Fibroblast of skin of left quadriceps (primary cell): Measurements from ENCODE around the gene GLI3.

Experiments used
- DNase-seq, 2 experiments: peaks; one replicate each; pipeline ENCODE4 v3.0.0-alpha.2; 2013; ENCODE audit warnings: low read depth in 2 of 2

GLI3 gene

GRCh38 chr7:41972270-41972669 is 264.7 kb downstream of the GLI3 start:
- DNase-seq, result no peak

DNA sequence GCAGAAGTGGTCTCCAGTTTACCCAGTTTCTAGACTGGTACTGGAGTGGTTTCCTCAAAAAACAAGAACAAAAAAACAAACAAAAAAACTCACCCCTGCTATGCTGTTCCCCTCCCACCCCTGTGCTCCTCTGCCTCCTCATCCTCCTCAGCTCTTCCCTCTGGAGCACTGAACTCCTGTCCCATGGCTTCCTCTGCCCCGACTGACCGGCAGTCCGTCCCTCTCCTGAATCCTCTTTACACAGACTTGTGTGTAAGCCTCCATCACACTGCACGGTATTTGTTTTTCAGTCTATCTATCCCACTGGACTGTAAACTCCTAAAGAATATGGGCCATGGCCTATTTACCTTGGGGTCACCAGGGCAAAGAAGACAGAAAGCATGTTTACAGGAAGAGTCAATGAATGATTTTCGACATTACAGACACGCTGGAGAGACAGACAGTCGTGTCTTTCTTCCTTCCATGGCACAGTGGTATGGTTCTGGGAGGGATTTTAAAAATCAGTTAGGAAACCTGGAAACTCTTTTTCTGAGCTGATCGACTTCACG is 265.3 kb downstream of the GLI3 start:
- DNase-seq, result no peak

DNA sequence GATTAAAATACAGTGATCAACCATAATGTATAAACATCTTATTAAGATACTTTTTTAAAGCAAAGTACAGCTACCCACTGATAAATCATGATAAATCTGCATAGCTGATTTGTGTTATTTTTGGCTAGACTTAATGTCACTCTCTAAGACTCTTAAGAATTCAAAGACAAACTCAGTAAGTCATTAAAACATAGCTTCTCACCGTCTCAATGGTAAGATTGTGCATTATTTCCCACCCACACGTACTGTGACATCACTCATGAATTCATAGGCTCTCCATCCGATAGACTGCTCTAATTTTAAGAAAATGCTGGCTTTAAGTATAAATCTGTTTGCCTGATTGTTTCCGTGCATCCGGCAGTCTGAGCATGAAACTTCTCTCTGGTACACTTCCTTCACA is 266.1 kb downstream of the GLI3 start:
- no peak for DNase-seq

DNA sequence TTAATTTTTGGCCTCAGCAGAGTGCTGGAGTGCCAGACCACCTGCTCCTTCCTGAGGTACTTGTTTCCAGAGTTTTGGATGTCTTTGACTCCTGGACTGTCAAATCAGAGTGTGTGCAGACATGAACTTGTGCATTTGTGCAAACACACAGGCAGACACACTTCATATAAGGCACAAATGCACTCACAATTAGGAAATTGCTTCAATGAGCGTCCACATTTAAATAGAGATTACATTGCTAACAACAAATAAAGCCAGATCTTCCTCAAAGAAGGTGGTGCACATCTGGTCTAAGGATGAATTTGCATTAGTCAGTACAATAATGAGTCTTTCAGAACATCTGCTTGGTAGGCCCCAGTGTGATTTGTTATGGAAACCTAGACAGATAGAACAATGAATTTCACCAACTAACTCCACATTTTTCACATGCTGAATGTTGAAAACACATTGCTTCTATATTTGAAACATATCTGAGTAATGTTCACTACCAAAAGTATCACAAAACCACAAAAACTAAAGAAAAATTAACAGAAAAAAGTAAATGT is 267.4 kb downstream of the GLI3 start:
- peak in 1 of 2 experiments; percentile 32 for DNase-seq

GRCh38 chr7:41967156-41967555 is 269.9 kb downstream of the GLI3 start:
- DNase-seq, result peak in 1 of 2 experiments; percentile 52

DNA sequence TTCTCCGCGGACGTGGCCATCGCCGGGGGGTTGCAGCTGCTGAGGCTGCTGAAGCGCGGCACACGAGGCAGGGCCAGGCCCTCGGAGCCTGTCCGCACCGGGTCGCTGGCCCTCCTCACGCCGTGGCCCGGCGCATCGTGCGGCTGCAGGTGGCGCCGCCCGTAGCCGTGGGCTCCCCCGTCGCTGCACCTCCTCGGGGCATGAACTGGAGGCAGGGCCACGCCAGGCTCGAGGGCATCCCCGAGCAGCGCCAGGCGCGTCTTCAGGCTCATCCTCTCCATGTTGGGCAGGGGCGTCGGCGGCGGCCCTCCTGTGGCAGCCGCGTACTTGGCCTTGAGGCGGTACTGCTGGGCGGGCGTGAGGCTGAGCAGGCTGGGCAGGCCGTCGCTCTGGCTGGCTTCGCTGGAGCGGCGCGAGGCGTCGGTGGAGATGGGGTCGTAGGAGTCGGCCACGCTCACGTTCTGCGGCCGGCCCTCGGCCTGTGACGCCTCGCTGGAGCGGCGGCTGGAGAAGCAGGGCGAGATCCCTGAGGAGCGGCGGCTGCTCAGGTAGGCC is 271.0 kb downstream of the GLI3 start:
- DNase-seq, result no peak

GRCh38 chr7:41964849-41965745 is 271.9 kb downstream of the GLI3 start:
- no peak for DNase-seq

DNA sequence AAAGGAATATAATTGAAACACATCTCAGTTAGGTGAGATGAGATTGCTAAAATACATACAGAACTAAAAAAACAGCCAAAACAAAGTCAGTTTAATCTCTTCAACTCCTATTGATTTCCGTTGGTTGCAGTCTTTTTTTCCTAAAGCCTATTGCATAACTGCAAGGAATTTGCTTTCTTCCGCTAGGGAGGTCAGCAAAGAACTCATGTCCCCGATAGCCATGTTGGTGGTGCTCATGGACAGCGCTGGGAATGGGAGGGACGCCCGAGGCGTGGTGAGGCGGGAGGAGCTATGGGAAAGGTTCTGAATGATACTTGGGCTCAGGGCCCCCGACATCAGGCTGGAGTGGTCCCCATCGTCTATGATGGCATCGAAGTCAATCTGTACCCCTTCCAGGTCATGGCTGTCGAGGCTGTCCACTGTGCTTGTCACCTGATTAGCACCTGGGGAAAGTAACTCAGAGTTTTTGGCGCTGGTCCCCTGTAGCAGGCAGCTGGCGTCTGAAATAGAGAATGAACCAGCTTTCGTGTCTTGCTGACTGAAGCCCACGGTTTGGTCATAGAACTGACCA is 272.7 kb downstream of the GLI3 start:
- no peak for DNase-seq

DNA sequence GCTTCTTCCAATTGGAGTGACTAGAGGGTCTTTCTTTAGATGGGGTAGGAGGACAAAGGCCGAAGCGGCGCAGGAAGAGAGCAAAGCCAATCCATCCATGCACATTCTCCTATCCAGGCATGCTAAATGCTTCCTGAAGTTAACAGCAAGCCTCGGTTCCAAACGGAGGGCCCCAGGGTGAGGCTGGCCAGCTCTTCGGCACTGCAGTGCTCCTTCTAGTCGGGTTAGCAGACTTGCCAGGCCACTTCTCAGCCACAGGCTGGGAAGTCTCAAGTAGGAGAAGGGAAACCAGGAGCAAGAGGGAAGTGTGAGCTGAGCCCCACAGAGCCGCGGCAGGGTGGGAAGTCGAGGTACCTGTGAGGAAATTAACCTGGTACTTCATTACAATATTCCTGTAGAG is 280.3 kb downstream of the GLI3 start:
- no peak for DNase-seq

GRCh38 chr7:41955893-41956675 is 280.9 kb downstream of the GLI3 start:
- DNase-seq, result peak; percentile 98

- no peak for DNase-seq
Observed at GRCh38 chr7:41955451-41955850, 281.6 kb downstream of the GLI3 start.

DNA sequence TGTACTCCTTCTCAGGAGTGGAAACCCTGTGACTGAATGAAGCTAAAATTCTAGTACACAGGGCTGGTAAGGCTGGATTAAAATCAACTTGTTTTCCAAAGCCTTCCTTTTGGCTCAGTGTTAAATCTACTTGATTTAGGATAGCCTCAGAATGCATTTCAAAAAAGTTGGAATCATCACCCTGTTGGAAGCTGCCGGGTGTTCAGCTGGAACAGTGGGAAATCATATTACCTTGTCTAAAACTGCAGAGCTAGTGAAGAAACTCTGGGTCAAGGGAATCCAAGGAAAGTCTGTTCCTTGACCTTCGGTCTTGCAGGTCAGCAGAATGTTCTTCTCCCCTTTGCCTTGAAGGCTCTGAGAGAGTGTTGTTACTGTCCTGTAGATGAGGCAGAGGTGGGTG is 282.0 kb downstream of the GLI3 start:
- DNase-seq, result no peak

DNA sequence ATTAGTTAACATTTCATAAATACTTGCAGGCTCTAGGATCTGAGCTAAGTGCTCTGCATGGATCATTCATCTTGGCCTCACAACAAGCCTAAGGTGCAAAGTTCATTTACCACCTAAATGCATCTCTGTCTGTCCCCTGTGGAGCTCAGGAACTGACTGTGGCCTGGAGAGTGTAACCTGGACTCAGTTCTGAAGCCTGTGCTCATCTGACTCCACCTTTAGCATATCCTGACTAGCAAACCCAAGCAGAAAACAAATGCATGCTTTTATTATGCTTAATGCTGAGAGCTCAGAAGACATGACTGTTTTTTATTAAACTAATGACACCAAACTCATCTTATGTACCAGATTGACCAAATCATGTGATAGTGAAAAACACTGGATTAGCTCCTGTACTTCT is 288.5 kb downstream of the GLI3 start:
- no peak for DNase-seq

DNA sequence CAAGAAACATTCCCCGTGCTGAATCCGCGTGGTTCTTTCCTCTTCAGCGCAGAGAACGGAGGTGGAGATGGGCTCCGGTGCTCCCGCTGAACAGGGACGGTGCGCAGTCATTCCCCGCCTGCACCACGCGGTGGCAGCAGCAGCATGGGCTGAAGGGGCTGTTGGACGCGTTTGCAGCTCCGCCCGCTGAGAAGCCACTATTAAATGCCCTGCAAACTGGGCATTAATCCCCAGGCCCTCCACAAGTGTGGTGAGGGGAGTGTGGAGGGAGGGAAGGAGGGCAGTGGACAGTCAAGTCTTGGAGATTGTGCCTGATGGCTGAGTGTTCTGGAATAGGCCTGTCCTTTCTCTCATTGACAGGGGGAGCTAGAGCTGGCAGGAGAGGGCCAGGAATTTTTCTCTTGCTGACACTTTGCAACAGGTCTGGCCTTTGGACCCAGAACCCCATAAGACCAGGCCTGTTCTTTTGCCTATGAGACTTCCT is 293.9 kb downstream of the GLI3 start:
- DNase-seq, result peak; percentile 48 to 52

DNA sequence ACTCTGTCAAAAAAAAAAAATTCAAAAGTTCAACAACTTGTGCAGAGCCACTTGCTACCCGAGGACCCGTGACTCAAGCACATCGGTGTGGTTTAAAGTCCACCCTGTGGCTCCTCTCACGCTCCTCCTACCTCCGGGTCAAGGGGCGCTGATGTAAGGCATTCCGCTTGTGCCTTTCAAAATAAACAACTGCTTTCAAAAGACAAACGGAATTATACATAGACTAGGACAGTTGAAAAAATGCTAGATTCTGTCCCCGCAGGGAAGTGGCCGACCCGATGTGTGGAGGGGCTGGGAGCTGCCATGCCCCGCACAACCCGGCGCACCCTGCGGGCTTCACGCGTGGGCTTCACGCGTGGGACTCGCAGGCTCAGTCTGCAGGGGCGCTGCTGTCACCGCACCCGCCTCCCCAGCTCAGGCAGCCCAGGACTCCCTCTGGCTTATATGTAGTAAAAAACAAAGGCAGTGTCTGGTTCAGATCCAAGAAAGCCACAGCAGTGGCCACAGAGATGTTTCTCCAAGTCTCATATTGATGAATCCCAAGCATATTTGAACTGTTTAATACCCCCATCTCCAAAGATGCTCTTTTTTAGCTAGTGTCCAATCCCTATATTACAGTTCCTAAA is 294.4 kb downstream of the GLI3 start:
- no peak for DNase-seq

DNA sequence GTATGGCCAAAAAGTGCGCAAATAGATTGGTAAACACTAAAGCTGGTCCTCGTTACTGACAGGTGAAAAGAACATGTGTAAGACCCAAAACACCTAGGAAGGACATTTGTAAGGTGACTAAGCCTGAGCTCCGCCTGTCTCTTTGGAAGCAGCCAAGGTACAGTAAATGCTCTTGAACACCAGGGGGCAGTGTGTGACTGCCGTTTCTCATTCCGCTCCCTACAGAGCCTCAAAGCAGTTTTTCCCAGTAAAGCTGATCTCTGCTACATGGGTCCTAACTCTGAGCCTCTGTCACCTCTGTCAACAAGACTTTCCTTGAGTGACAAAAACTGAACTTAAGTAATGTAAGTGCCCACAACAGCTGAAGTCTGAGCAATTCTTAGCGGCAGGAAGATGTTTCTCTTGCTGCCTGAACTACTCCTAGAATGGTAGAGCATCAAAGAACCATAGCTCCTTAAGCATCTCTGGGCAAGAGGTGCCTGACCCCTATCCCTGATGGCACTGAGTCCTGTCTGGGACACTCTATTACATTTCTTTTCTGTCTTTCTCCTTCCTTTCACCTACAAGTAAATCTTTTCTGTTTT is 296.2 kb downstream of the GLI3 start:
- DNase-seq, result peak; percentile 54 to 59

GRCh38 chr7:41938371-41938770 is 298.6 kb downstream of the GLI3 start:
- no peak for DNase-seq

GRCh38 chr7:41933427-41933826 is 303.6 kb downstream of the GLI3 start:
- no peak for DNase-seq

DNA sequence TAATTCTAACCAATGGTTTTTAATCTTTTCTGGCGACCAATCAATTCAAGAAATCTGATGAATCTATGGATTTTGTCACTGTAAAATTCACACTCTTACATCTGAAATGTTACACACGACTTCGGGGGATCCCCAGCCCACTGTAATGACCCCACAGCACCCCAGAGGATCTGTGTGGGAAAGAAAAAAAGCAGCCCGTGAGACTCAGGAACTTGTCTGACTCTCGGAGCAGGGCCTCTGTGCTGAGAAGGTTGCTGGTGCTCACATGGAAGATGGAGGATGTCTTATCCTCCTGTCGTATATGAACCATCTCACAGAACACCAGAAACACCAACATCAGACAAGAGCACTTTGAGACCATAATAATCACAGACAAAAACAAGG is 305.8 kb downstream of the GLI3 start:
- no peak for DNase-seq

DNA sequence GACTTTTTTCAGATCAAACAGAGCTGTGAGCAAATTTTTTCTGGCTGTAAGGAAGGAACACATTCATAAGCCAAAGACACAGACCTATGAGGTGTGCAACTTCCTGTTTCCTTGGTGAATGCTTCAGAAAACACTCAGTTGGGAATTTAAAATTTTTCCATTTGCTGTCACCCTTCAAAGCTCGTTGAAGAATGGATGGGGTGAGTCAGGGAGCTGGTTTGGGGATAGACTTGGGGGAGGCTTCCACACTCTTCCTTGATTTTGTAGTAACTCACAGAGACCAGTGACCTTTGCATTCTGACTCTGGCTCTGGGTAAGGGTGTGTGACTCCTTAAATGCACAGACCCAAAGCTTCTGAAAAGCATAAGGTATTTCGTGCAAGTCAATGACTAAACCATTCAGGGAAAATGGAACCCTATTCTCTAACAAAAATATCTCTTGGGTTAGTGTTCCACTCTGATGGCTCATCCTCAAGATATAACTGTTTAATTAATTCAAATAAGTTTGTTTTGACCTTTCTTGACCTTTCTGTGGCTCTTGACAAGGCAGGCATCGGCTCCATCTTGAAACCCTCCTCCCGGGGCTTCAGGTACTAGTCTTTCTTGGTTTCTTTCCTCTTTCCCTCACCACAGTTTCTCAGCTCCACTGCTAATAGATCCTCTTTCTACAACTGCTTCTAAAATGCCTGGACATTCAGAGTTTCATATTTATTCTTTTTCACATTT is 306.3 kb downstream of the GLI3 start:
- no peak for DNase-seq
